Astrocyte of the cerebellum (primary cell): ENCODE data around the gene DBN1.

Source experiments
- DNase-seq: peaks from one replicate; pipeline ENCODE4 v3.0.0-alpha.2; 2011; ENCODE audit warnings: low read depth
- H3K4me3 ChIP-seq: 2 replicates; pipeline ENCODE4 v1.5.1; 2011; ENCODE audit warnings: mild to moderate bottlenecking, low read depth, low read length, moderate library complexity
- in situ Hi-C: cut with HindIII; loops from 2 replicates; pipeline ENCODE4 v1.10.0; 2017; ENCODE audit warnings: low sequenced_read_pairs
- TF ChIP-seq, protein P1 (sequence below): IDR thresholded peaks from 2 replicates; pipeline ENCODE4 v1.5.1; 2012; ENCODE audit warnings: low read length, low read depth, moderate library complexity, mild to moderate bottlenecking; ENCODE audit errors: missing control alignments

DBN1 gene

GRCh38 chr5:177514541-177514940 lies 41.1 kb upstream of the DBN1 start:
- TF ChIP-seq, protein P1, sequence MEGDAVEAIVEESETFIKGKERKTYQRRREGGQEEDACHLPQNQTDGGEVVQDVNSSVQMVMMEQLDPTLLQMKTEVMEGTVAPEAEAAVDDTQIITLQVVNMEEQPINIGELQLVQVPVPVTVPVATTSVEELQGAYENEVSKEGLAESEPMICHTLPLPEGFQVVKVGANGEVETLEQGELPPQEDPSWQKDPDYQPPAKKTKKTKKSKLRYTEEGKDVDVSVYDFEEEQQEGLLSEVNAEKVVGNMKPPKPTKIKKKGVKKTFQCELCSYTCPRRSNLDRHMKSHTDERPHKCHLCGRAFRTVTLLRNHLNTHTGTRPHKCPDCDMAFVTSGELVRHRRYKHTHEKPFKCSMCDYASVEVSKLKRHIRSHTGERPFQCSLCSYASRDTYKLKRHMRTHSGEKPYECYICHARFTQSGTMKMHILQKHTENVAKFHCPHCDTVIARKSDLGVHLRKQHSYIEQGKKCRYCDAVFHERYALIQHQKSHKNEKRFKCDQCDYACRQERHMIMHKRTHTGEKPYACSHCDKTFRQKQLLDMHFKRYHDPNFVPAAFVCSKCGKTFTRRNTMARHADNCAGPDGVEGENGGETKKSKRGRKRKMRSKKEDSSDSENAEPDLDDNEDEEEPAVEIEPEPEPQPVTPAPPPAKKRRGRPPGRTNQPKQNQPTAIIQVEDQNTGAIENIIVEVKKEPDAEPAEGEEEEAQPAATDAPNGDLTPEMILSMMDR, result no peak
- H3K4me3 ChIP-seq, result no peak overlapping the region
- no peak for DNase-seq
- in situ Hi-C loops, result no loop called here

DNA sequence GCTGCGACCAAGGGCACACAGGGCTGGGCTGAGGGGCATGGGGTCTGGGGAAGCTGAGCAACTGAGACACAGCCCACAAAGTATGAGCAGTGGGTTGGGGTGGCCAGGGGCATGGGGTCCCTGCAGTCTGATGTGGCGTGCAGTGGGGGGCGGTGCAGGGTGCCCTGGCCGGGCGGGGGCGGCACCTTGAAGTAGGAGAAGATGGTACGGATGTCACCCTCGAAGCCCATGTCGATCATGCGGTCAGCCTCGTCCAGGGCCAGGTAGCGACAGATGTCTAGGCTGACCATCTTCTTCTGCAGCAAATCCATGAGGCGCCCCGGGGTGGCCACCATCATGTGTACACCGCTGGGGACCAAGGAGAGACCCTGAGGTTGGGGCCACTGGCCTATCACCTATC lies 40.1 kb upstream of the DBN1 start:
- H3K4me3 ChIP-seq, result no peak overlapping the region

DNA sequence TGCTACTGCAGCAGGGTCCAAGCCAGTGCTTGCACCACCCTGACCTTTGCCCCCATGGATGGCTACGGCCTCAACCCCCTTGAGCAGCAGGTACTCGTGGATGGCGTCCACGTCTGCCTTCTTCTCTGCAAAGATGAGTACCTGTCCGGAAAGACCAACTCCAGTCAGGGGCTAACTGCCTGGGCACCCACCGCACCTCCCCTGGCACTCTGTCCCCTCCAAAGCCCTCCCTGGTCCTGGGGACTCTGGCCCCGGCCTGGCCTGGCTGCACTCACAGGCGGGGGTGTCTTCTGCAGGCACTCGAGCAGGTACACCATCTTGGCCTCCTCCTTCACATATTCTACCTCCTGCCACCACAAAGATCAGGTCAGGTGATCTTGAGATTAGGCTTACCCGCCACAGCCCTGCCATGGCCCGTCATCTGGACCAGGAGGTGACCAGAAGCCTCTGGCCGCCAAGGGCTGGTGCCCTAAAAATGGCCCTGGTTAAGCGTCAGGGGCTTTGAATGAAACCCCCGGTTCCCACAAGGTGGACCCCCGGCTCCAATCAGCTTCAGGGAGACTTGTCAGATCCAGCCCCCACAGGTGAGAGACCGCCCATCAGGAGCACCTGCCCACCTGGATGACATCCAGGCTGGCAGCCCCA lies 39.4 kb upstream of the DBN1 start:
- TF ChIP-seq, protein P1, result no peak
- in situ Hi-C loops, result no loop called here
- no peak overlapping the region for H3K4me3 ChIP-seq
- no peak for DNase-seq

More for the DNA sequence above, 40.1 kb upstream of the DBN1 start:
- DNase-seq, result no peak
- TF ChIP-seq, protein P1, result no peak
- in situ Hi-C loops, result no loop called here

DNA sequence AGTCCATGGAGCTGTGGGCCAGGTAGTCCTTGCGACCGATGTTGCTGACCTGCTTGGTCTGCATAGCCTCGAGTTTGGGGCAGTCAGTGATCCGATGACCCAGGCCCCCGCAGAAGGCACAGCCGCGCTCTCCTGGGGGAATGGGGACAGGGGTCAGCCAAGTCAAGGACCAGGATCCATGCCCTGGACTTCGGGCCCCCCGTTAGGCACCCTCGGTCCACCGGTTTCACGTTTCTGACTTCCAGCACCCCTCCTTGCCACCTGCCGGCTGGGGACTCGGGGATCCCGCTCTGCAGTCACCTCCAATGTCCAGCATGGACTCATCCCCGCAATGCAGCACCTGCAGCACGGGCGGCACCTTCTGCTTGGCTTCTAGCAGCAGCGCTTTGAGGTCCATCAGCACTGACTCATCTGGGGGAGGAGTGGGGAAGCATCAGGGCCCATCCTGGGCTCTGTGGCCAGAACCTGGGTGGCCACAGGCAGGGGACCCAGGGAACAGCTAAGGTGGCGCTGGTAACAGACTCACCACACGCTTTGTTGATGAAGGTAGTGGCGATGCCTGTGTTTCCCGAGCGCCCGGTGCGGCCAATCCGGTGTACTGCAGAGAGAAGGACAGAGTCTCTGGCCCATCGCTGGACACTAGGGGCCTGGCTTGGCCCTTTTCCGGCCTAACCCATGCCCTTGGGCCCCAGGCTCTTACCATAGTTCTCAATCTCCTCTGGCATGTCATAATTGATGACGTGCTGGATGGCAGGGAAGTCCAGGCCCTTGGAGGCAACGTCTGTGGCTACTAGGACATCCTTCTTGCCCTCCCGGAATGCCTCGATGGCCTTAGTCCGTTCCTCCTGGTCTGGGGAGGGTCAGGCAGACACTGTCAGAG lies 38.6 kb upstream of the DBN1 start:
- TF ChIP-seq, protein P1, result no peak
- DNase-seq, result no peak
- in situ Hi-C loops, result no loop called here
- no peak overlapping the region for H3K4me3 ChIP-seq

DNA sequence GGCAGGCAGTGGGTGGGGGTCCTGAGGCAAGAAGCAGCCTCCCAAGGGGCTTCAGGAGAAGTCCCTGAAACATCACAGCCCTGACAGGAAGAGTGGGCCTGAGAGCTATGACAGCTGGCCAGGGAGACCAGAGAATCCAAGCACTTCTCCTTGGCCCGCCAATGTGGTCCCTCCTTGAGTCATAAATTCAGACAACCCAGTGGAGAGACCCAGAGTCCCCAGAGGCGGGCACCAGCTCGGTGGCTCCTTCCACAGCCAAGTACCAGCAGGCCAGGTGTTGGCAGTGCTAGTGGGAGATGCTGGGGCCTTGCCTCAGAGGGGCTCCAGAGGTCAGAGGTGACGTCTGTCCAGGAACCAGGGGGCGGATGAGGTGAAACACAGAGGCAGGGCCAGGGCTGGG lies 37.7 kb upstream of the DBN1 start:
- DNase-seq, result no peak
- TF ChIP-seq, protein P1, result no peak
- in situ Hi-C loops, result no loop called here
- H3K4me3 ChIP-seq, result no peak overlapping the region

DNA sequence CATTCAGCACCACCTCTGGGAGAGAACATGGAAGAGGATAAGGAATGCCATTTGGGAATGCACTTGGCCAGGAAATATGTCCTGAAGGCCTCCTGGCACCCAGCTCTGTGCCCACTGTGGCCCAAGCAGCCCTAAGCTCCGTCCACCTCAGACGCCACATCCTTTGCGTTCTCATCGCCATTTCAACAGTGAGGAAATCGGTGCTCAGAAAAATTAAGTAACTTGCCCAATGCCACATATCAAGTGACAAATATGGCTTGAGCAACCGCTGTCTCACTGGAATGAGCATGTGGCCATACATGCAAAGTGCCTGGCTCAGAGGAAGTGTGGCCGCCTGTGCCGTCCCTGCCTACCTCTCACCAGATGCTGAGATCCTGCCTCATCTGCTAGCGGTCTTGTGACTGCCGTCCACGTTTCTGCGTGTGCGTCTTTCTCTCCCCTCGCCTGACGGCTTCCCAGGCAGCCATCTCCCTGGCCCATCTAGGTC lies 37.2 kb upstream of the DBN1 start:
- no peak for DNase-seq
- in situ Hi-C loops, result no loop called here
- no peak overlapping the region for H3K4me3 ChIP-seq
- TF ChIP-seq, protein P1, result no peak
